IPS-18a (cell line): Measurements from ENCODE around the gene SULF2.
"Not testable (repeated sequence)": the region's sequence is repeated elsewhere in the genome, so short reads cannot be mapped to it uniquely, and the experiment has no call there.

Experiments used
- H3K27ac ChIP-seq: one replicate; pipeline ENCODE4 v1.5.1; 2013; ENCODE audit warnings: low read length
- H3K27me3 ChIP-seq: one replicate; pipeline ENCODE4 v1.6.1; 2013; ENCODE audit warnings: mild to moderate bottlenecking, low read length; ENCODE audit not compliant: control insufficient read depth, insufficient read depth
- H3K36me3 ChIP-seq: one replicate; pipeline ENCODE4 v1.6.1; 2013; ENCODE audit warnings: low read depth, low read length; ENCODE audit not compliant: control insufficient read depth
- H3K4me1 ChIP-seq: one replicate; pipeline ENCODE4 v1.6.1; 2013; ENCODE audit warnings: low read depth, low read length; ENCODE audit not compliant: control insufficient read depth
- H3K4me3 ChIP-seq: one replicate; pipeline ENCODE4 v1.5.1; 2013; ENCODE audit warnings: low read length
- H3K9ac ChIP-seq: one replicate; pipeline ENCODE4 v1.6.1; 2013; ENCODE audit warnings: mild to moderate bottlenecking, low read length, moderate library complexity
- H3K9me3 ChIP-seq: one replicate; pipeline ENCODE4 v1.6.1; 2013; ENCODE audit warnings: low read depth, low read length; ENCODE audit not compliant: control insufficient read depth

The SULF2 gene

DNA sequence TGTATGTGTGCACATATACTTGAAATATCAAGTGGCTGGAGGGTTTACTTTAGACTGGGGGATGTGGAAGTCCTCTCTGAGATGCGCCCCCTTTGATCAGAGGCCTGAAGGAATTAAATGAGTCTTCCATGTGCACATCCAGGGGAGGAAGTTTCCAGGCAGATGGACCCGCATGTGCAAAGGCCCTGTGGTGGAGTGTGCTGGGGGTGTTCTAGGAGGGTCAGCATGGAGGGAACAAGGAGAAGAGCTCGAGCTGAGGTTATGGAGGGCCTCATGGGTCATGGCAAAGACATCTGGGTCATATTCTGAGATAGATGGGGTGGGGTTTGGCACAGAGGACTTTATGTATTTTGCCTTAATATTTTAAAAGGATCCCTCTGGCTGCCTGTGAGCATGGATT, 17.7 kb upstream of the SULF2 start:
- H3K36me3 ChIP-seq, result no peaks in the 10 kb centered on the region
- H3K27ac ChIP-seq, result no peak overlapping the region
- H3K4me1 ChIP-seq, result peaks cover 10% of the 10 kb centered on the region
- H3K9ac ChIP-seq, result no peak overlapping the region
- H3K9me3 ChIP-seq, result no peaks in the 10 kb centered on the region
- H3K27me3 ChIP-seq, result no peaks in the 10 kb centered on the region
- H3K4me3 ChIP-seq, result no peak overlapping the region

DNA sequence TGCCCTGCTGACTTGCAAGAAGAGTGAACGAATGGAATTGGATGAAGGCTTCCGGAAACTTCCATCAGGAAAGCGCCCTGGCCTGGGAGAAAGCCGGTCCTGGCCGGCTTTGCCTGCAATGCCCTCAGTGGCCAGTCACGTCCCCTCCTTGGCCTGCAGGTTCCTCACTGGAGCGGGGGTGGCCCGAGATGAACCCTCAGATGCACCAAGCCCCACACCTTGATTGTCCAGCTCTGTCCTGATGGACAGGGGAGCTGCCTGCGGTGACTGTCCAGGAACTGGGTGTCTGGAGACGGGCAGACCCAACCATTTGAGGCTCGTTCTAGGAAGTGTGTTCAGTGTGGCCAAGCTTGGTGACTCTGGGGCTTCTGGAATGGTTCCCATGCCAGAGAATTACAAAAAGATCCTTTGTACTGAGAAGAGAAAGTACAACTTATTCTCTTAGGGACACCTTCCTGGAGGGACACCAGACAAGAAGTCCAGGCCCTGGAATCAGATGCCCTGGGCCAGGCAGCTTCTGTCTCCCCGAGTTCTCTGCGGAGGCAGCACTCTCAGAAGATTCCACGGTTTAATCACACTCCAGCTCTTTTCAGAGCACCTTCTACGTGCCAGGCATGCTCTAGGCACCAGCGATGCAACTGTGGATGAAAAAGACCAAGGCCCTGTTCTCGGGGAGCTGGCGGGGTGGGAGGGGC, 17.1 kb upstream of the SULF2 start:
- peaks cover 10% of the 10 kb centered on the region for H3K4me1 ChIP-seq
- no peak overlapping the region for H3K27ac ChIP-seq
- no peak overlapping the region for H3K4me3 ChIP-seq
- H3K36me3 ChIP-seq, result no peaks in the 10 kb centered on the region
- H3K9me3 ChIP-seq, result no peaks in the 10 kb centered on the region
- no peak overlapping the region for H3K9ac ChIP-seq
- no peaks in the 10 kb centered on the region for H3K27me3 ChIP-seq

DNA sequence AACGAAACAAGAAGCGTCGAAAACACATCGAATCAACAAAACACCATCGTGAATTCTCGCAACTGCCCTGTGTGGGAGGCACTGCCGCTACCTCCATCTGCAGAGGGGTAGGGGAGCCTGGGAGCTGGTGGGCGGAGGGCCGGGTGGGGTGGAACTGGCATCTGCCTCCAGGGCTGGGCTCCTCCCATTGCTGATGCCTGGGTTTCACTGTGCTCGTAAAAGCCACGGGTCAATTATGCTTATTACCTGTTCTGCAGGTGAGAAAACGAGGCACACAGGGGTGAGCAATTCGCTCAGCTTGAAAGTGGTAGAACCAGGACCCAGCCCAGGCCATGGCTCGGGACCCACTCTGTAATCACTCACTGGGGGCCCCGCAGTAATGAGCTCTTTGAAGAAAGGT, 16.5 kb upstream of the SULF2 start:
- H3K27ac ChIP-seq, result no peak overlapping the region
- H3K36me3 ChIP-seq, result no peaks in the 10 kb centered on the region
- H3K9me3 ChIP-seq, result no peaks in the 10 kb centered on the region
- peaks cover 10% of the 10 kb centered on the region for H3K4me1 ChIP-seq
- H3K27me3 ChIP-seq, result no peaks in the 10 kb centered on the region
- no peak overlapping the region for H3K9ac ChIP-seq
- H3K4me3 ChIP-seq, result no peak overlapping the region

DNA sequence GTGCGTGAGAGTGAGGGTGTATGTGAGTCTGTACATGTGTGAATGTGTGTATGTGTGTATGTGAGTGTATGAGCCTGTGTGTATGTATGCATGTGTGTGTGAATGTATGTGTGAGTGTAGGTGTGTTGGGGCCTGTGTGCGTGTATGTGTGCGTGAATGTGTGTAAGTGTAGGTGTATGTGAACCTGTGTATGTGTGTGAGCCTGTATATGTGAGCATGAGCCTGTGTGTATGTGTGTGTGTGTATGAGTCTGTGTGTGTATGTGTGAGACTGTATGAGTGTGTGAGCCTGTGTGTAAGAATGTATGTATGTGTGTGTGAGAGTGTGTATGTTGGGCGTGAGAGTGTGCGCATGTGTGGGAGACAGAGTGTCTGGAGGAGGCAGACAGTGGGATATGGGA, 15.8 kb upstream of the SULF2 start:
- H3K27me3 ChIP-seq, result no peaks in the 10 kb centered on the region
- no peaks in the 10 kb centered on the region for H3K36me3 ChIP-seq
- H3K4me1 ChIP-seq, result peaks cover 10% of the 10 kb centered on the region
- no peak overlapping the region for H3K4me3 ChIP-seq
- H3K27ac ChIP-seq, result no peak overlapping the region
- H3K9ac ChIP-seq, result no peak overlapping the region
- no peaks in the 10 kb centered on the region for H3K9me3 ChIP-seq

DNA sequence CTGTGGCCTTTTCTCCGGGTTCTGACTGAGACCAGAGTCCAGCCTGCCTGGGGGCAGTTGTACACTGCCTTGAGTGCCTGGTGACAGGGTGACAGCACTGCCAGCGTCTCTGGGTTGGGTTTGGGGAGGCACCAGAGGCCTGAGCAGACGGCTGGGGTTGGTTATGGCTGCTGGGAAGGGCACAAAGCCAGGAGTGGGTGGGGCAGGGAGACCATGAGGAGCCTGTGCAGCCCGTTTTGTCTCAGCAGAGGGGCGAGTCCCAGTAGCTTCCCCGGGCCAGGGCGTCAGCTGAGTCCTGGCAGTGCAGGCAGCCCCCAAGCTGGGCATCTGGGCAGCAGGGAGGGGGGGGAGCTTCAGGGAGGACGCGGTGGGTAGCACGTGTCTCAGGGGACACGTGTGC, 15.3 kb upstream of the SULF2 start:
- Histone ChIP-seq H3K9ac (no peak overlapping the region), H3K36me3 (no peaks in the 10 kb centered on the region), H3K4me3 (no peak overlapping the region), H3K4me1 (peaks cover 10% of the 10 kb centered on the region), H3K27me3 (no peaks in the 10 kb centered on the region), H3K27ac (no peak overlapping the region), H3K9me3 (no peaks in the 10 kb centered on the region)

DNA sequence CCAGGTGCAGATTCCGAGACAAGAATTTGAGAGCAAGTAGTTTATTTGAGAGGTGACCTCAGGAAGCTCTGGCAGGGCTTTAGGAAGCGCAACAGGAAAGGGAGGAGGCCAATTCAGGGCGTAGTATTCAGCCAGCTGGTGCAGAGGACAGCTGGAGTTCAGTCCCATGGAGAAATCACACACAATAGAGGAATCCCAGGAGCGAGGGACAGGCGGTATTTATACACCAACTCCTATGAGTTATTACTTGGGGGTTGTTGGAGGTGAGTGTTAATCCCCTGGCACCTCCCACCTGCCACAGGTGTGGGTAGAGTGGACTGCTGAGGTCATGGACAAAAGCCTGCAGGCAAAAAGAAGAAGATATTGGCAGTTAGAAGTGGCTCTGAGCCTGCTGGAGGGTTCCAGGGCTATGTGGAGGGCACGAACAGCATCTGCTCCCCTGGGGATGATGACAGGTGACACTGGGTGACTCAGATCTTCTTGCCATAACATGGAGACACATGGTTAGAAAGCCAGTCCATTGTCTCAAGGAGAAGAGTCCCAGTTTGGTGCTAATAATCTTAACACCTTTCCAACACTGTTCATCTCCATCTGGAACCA, 13.9 kb upstream of the SULF2 start:
- Histone ChIP-seq H3K4me3 (no peak overlapping the region), H3K4me1 (no peaks in the 10 kb centered on the region), H3K36me3 (no peaks in the 10 kb centered on the region), H3K9me3 (no peaks in the 10 kb centered on the region), H3K9ac (no peak overlapping the region), H3K27me3 (no peaks in the 10 kb centered on the region), H3K27ac (no peak overlapping the region)

DNA sequence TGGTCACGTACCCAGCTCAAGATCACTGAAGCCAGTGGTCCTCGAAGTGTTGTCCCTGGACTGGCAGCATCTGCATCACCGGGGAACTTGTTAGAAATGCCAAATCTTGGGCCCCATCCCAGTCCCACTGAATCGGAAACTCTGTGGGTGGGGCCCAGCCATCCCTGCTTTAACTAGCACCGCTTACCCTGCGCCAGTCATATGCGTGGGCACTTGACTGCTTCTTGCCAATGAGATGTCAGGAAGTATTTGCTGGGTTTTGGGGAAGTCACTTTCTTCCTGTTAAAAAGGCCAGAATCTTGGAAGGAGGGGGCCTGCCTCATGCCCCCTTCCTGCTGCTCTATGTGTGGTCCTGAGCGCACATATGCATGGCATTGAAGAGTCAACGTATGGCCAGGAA, 11.7 kb upstream of the SULF2 start:
- Histone ChIP-seq H3K9me3 (no peaks in the 10 kb centered on the region), H3K27me3 (no peaks in the 10 kb centered on the region), H3K36me3 (no peaks in the 10 kb centered on the region), H3K27ac (no peak overlapping the region), H3K4me1 (peaks cover 4% of the 10 kb centered on the region), H3K4me3 (no peak overlapping the region), H3K9ac (no peak overlapping the region)

DNA sequence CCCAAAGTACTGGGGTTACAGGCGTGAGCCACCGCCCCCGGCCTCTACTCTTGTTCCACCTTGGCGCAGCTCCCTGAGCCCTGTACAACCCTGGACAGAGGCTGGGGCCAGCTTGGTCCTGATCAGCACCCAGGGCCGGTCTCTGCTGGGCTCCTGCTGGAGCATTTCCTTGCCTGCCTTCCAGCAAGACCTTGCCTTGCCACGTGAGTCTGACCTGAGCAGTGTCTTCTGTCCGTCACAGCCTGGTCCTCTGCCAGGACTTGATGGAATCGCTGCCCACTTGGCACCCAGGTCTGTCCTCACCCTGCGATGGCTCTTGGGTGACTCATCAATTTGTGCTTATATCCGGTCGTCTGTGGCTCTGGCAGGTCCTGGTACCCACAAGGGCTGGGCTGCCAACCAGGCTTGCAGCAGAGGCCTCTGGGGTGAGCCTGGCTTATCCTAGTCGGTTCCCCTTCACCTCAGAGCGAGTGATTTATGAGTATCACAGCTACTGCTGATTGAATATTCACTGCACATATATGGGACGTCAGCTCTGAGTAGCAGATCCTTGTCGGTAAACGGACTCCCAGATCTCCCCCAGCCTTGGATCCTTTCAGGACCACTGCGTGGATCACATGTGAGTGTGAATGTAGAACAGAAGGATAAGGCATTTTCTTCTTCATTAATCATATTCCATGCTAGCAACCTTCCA, 10.1 kb upstream of the SULF2 start:
- H3K4me3 ChIP-seq, result no peak overlapping the region
- no peak overlapping the region for H3K27ac ChIP-seq
- H3K36me3 ChIP-seq, result no peaks in the 10 kb centered on the region
- H3K9ac ChIP-seq, result no peak overlapping the region
- H3K4me1 ChIP-seq, result peaks cover 8% of the 10 kb centered on the region
- no peaks in the 10 kb centered on the region for H3K27me3 ChIP-seq
- H3K9me3 ChIP-seq, result no peaks in the 10 kb centered on the region

DNA sequence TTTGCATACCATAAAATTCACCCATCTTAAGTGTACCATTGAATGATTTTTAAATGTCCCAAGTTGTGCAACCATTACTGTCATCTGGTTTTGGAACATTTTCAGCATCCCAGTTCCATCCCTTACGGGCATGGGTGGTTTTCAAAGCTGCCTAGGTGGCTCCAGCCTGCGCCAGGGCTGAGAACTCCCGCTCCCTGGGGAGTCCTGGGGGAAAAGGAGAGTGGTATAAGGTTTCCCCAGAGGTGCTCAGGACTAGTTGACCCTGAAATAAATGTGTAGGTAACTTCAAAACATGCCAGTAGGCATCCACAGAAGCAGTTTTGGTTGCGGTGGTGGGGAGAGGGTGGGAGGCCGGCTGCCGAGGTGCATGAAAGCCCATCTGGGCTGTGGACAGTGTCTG, 9.0 kb upstream of the SULF2 start:
- H3K27me3 ChIP-seq, H3K9me3 ChIP-seq, H3K27ac ChIP-seq, H3K9ac ChIP-seq, H3K4me3 ChIP-seq, H3K4me1 ChIP-seq, H3K36me3 ChIP-seq: not testable (repeated sequence)

DNA sequence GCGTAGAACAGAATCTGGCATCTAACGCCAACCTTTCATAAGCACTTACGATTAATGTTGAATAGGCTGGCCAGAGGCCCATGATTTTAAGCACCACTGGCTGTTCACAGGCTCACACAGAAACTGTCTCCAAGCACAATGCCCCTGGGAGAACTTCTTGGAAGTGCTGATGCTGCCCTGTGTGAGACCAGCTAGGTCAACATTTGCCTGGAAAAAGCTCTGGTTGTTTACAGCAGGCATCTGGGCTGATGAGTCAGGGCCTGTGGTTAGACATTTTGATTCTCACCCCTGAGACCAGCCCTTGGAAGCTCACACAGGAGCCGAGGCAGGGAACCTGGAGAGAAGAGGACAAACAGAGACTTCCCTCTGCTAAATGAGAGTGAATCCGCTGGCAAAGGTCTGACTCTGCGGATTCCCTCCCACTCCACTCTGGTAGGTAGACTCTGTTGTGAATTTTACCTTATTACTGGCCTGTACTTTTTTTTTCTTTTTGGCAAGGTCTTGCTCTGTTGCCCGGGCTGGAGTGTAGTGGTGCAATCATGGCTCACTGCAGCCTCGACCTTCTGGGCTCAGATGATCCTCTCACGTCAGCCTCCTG, 6.8 kb upstream of the SULF2 start:
- Histone ChIP-seq H3K9ac (peak overlapping the region; percentile 6), H3K9me3 (no peaks in the 10 kb centered on the region), H3K27ac (no peak overlapping the region), H3K27me3 (peaks cover 3% of the 10 kb centered on the region), H3K36me3 (no peaks in the 10 kb centered on the region), H3K4me1 (peaks cover 8% of the 10 kb centered on the region), H3K4me3 (no peak overlapping the region)

DNA sequence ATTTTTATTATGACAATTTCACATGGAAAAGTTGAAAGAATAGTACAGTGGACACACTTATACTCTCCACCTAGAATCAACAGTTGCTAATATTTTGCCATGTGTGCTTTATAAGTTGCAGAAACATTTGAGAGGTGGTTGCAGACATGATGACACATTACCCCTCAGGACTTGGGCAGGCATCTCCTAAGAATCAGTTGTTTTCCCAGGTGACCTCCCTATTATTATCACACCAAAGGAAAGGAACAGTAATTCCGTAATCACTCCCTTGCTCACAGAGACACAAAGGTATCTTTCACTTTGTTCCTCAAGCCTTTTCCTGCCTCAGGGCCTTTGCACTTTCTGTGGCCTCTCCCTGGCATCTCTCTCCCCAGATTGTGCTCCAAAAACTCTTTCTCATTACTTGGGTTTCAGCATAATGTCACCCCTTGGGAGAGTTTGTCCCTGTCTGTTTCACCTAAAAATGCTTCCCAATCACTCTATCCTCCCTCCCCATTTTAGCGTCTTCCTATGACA, 5.9 kb upstream of the SULF2 start:
- Histone ChIP-seq H3K27me3 (peaks cover 13% of the 10 kb centered on the region), H3K9ac (no peak overlapping the region), H3K4me3 (no peak overlapping the region), H3K36me3 (no peaks in the 10 kb centered on the region), H3K9me3 (no peaks in the 10 kb centered on the region), H3K27ac (no peak overlapping the region), H3K4me1 (peaks cover 12% of the 10 kb centered on the region)
